SK-N-SH treated with all-trans-retinoic acid at 6 μM for 48 hours (cell line): Measurements from ENCODE around the gene NME7.

Source experiments
- ATAC-seq: fragments of 200-7000 bp; cut with Tn5 transposase; 3 replicates; pipeline ENCODE4 v1.9.1; 2020; ENCODE audit warnings: mild to moderate bottlenecking, moderate library complexity
- BACH2 ChIP-seq: fragments of 250-450 bp; sonication (Bioruptor Pico); IDR thresholded peaks from 2 replicates; pipeline ENCODE4 v1.9.0; 2021; ENCODE audit warnings: mild to moderate bottlenecking, borderline replicate concordance
- CREB5 ChIP-seq: fragments of 250-450 bp; sonication (Bioruptor Pico); IDR thresholded peaks from 2 replicates; pipeline ENCODE4 v1.5.1; 2020; ENCODE audit warnings: low read depth, mild to moderate bottlenecking, moderate library complexity
- CSDC2 ChIP-seq: fragments of 250-450 bp; sonication (Bioruptor Pico); IDR thresholded peaks from 2 replicates; pipeline ENCODE4 v1.5.0; 2020; ENCODE audit warnings: mild to moderate bottlenecking, moderate library complexity
- CSRNP3 ChIP-seq: fragments of 250-450 bp; sonication (Bioruptor Pico); IDR thresholded peaks from 2 replicates; pipeline ENCODE4 v1.5.1; 2021; ENCODE audit warnings: mild to moderate bottlenecking, moderate library complexity
- ESRRG ChIP-seq: fragments of 250-450 bp; sonication (Bioruptor Pico); IDR thresholded peaks from 2 replicates; pipeline ENCODE4 v1.6.1; 2021; ENCODE audit warnings: mild to moderate bottlenecking
- GLIS3 ChIP-seq: fragments of 250-450 bp; sonication (Bioruptor Pico); IDR thresholded peaks from 2 replicates; pipeline ENCODE4 v1.5.0; 2020; ENCODE audit warnings: mild to moderate bottlenecking, moderate library complexity
- OSR1 ChIP-seq: fragments of 250-450 bp; sonication (Bioruptor Pico); IDR thresholded peaks from 2 replicates; pipeline ENCODE4 v1.8.0; 2022; ENCODE audit warnings: moderate library complexity, mild to moderate bottlenecking, inconsistent platforms
- POU6F1 ChIP-seq: fragments of 250-450 bp; sonication (Bioruptor Pico); IDR thresholded peaks from 2 replicates; pipeline ENCODE4 v1.8.0; 2021; ENCODE audit warnings: low read depth, mild to moderate bottlenecking, moderate library complexity, borderline replicate concordance
- PPARA ChIP-seq: fragments of 250-450 bp; sonication (Bioruptor Pico); IDR thresholded peaks from 2 replicates; pipeline ENCODE4 v1.5.0; 2020; ENCODE audit warnings: mild to moderate bottlenecking, borderline replicate concordance
- RARB ChIP-seq: fragments of 250-450 bp; sonication (Bioruptor Pico); IDR thresholded peaks from 2 replicates; pipeline ENCODE4 v1.8.0; 2021; ENCODE audit warnings: mild to moderate bottlenecking, moderate library complexity
- SNAI2 ChIP-seq: fragments of 250-450 bp; sonication (Bioruptor Pico); IDR thresholded peaks from 2 replicates; pipeline ENCODE4 v1.5.0; 2020; ENCODE audit warnings: mild to moderate bottlenecking, moderate library complexity
- TCF4 ChIP-seq: fragments of 250-450 bp; sonication (Bioruptor Pico); IDR thresholded peaks from 2 replicates; pipeline ENCODE4 v1.8.0; 2021; ENCODE audit warnings: mild to moderate bottlenecking, moderate library complexity, borderline replicate concordance
- TOX ChIP-seq: fragments of 250-450 bp; sonication (Bioruptor Pico); IDR thresholded peaks from 2 replicates; pipeline ENCODE4 v1.8.0; 2021; ENCODE audit warnings: mild to moderate bottlenecking, moderate library complexity, borderline replicate concordance
- TSHZ2 ChIP-seq: fragments of 250-450 bp; sonication (Bioruptor Pico); IDR thresholded peaks from 2 replicates; pipeline ENCODE4 v1.5.0; 2020; ENCODE audit warnings: mild to moderate bottlenecking, moderate library complexity
- ZC3H10 ChIP-seq: fragments of 250-450 bp; sonication (Bioruptor Pico); IDR thresholded peaks from 2 replicates; pipeline ENCODE4 v1.5.1; 2021; ENCODE audit warnings: mild to moderate bottlenecking, moderate library complexity
- ZFP3 ChIP-seq: fragments of 250-450 bp; sonication (Bioruptor Pico); IDR thresholded peaks from 2 replicates; pipeline ENCODE4 v1.5.0; 2020; ENCODE audit warnings: mild to moderate bottlenecking, moderate library complexity
- ZFP30 ChIP-seq: fragments of 450-650 bp; formaldehyde crosslinking; IDR thresholded peaks from 2 replicates; pipeline ENCODE4 v1.5.0; 2022; ENCODE audit warnings: mild to moderate bottlenecking, moderate library complexity
- ZNF565 ChIP-seq: fragments of 450-650 bp; formaldehyde crosslinking; conservative IDR thresholded peaks from 2 replicates; pipeline ENCODE4 v1.5.0; 2020; ENCODE audit warnings: low read depth, mild to moderate bottlenecking, moderate library complexity
- ZNF70 ChIP-seq: fragments of 450-650 bp; formaldehyde crosslinking; IDR thresholded peaks from 2 replicates; pipeline ENCODE4 v1.5.0; 2020; ENCODE audit warnings: mild to moderate bottlenecking, moderate library complexity
- ZNF8 ChIP-seq: fragments of 450-650 bp; formaldehyde crosslinking; IDR thresholded peaks from 2 replicates; pipeline ENCODE4 v1.5.0; 2020; ENCODE audit warnings: mild to moderate bottlenecking, moderate library complexity

The NME7 gene

GRCh38 chr1:169160845-169161495 lies 206.6 kb downstream of the NME7 start (continued):
- TF ChIP-seq CSRNP3 (CRISPR knock-in tag) (no peak), CSDC2 (CRISPR knock-in tag) (no peak), TOX (no peak)

GRCh38 chr1:169156580-169156979 lies 211.0 kb downstream of the NME7 start:
- TF ChIP-seq ZFP3 (no peak), POU6F1 (no peak), ZNF565 (CRISPR knock-in tag) (no peak), OSR1 (CRISPR knock-in tag) (no peak), ZNF70 (no peak), TCF4 (CRISPR knock-in tag) (no peak), CSDC2 (CRISPR knock-in tag) (no peak), BACH2 (no peak), CREB5 (CRISPR knock-in tag) (no peak), ZFP30 (no peak), ESRRG (no peak), RARB (CRISPR knock-in tag) (no peak), TOX (no peak)
- no peak for ATAC-seq

- no peak for TF ChIP-seq ZNF70
- TF ChIP-seq ZNF565 (CRISPR knock-in tag) = no peak
- TF ChIP-seq TCF4 (CRISPR knock-in tag) = no peak
- no peak for TF ChIP-seq ZNF8
- TF ChIP-seq CSRNP3 (CRISPR knock-in tag) = no peak
- TF ChIP-seq ZC3H10 (CRISPR knock-in tag) = no peak
- no peak for TF ChIP-seq PPARA
- no peak for TF ChIP-seq SNAI2 (CRISPR knock-in tag)
- no peak for TF ChIP-seq TSHZ2 (CRISPR knock-in tag)
- no peak for TF ChIP-seq CSDC2 (CRISPR knock-in tag)
- no peak for TF ChIP-seq TOX
- TF ChIP-seq CREB5 (CRISPR knock-in tag) = no peak
- TF ChIP-seq RARB (CRISPR knock-in tag) = no peak
- TF ChIP-seq BACH2 = no peak
- TF ChIP-seq GLIS3 (CRISPR knock-in tag) = no peak
- no peak for TF ChIP-seq OSR1 (CRISPR knock-in tag)
- TF ChIP-seq ZFP3 = no peak
- no peak for ATAC-seq
Measured at GRCh38 chr1:169155675-169156074, 211.9 kb downstream of the NME7 start.
